Colon (tissue), 2 donors: ENCODE results near the gene RGS16.
A peak's percentile ranks its signal among the peaks of the same experiment; 100 is the strongest.

Experiments used
- FAIRE-seq: peaks from 2 replicates; lab custom pipeline; 2012; peaks lifted over from hg19 to GRCh38; lab: Jason Lieb, UNC
- donor health status: control.
- donor health status: control.

Gene RGS16

GRCh38 chr1:182608845-182609610 is 4.8 kb upstream of the RGS16 start:
- FAIRE-seq, result no peak

- no peak for FAIRE-seq
Measured at GRCh38 chr1:182608236-182608635, 4.0 kb upstream of the RGS16 start.

GRCh38 chr1:182607566-182607965 is 3.4 kb upstream of the RGS16 start:
- FAIRE-seq, result no peak

- FAIRE-seq, result no peak
Measured at GRCh38 chr1:182603646-182604174, 479 bp downstream of the RGS16 start.

GRCh38 chr1:182602935-182603645 is 1.1 kb downstream of the RGS16 start:
- FAIRE-seq, result no peak

GRCh38 chr1:182601913-182602312 is 2.3 kb downstream of the RGS16 start:
- no peak for FAIRE-seq

GRCh38 chr1:182601416-182601786 is 2.8 kb downstream of the RGS16 start:
- no peak for FAIRE-seq

- FAIRE-seq, result no peak
Measured at GRCh38 chr1:182600745-182601415, 3.3 kb downstream of the RGS16 start.

- FAIRE-seq, result no peak
Measured at GRCh38 chr1:182600036-182600713, 4.0 kb downstream of the RGS16 start.

- no peak for FAIRE-seq
Measured at GRCh38 chr1:182599339-182599738, 4.8 kb downstream of the RGS16 start.

GRCh38 chr1:182598296-182598695 is 5.9 kb downstream of the RGS16 start:
- no peak for FAIRE-seq

GRCh38 chr1:182596934-182597333 is 7.3 kb downstream of the RGS16 start:
- FAIRE-seq, result no peak

- no peak for FAIRE-seq
Measured at GRCh38 chr1:182595641-182596240, 8.4 kb downstream of the RGS16 start.

GRCh38 chr1:182589931-182590330 is 14.3 kb downstream of the RGS16 start:
- FAIRE-seq, result no peak

- no peak for FAIRE-seq
Measured at GRCh38 chr1:182589520-182589919, 14.7 kb downstream of the RGS16 start.

GRCh38 chr1:182588500-182589396 is 15.4 kb downstream of the RGS16 start, which contains the start of gene RNASEL:
Gene RNASEL, minus strand, starts transcription at chr1:182589256. Its CDS starts 2,450 bp downstream, at chr1:182586806.
- FAIRE-seq, result no peak

GRCh38 chr1:182587666-182588499 is 16.3 kb downstream of the RGS16 start:
- no peak for FAIRE-seq

- peak; percentile 62 for FAIRE-seq
Measured at GRCh38 chr1:182587093-182587492, 17.1 kb downstream of the RGS16 start.

- no peak for FAIRE-seq
Measured at GRCh38 chr1:182586380-182586779, 17.8 kb downstream of the RGS16 start.

GRCh38 chr1:182584746-182585145 is 19.4 kb downstream of the RGS16 start:
- FAIRE-seq, result no peak
